T follicular helper cell (primary cell): ENCODE measurements around the gene RNF135.
"Not testable (repeated sequence)": the region's sequence is repeated elsewhere in the genome, so short reads cannot be mapped to it uniquely, and the experiment has no call there.

ENCODE experiments used
- DNase-seq: peaks from one replicate; pipeline ENCODE4 v3.0.0-alpha.2; 2020; ENCODE audit warnings: low read depth

RNF135 gene

GRCh38 chr17:30954046-30954830 is 16.6 kb upstream of the RNF135 start:
- no peak for DNase-seq

- no peak for DNase-seq
Observed at GRCh38 chr17:30956764-30957374, 14.0 kb upstream of the RNF135 start.

GRCh38 chr17:30957741-30958140 is 13.1 kb upstream of the RNF135 start:
- no peak for DNase-seq

GRCh38 chr17:30958187-30958586 is 12.7 kb upstream of the RNF135 start:
- DNase-seq, result no peak

- peak; percentile 7 for DNase-seq
Observed at GRCh38 chr17:30961209-30962188, 9.3 kb upstream of the RNF135 start.

GRCh38 chr17:30964312-30964711 is 6.5 kb upstream of the RNF135 start:
- DNase-seq, result not testable (repeated sequence)

GRCh38 chr17:30964876-30965275 is 6.0 kb upstream of the RNF135 start:
- DNase-seq, result no peak

- no peak for DNase-seq
Observed at GRCh38 chr17:30965686-30966085, 5.2 kb upstream of the RNF135 start.

- DNase-seq, result not testable (repeated sequence)
Observed at GRCh38 chr17:30967911-30968310, 2.9 kb upstream of the RNF135 start.

- no peak for DNase-seq
Observed at GRCh38 chr17:30969989-30970830, 629 bp upstream of the RNF135 start.

- DNase-seq, result no peak
Observed at GRCh38 chr17:30975042-30975820, 4.4 kb downstream of the RNF135 start.

GRCh38 chr17:30979919-30980318 is 9.1 kb downstream of the RNF135 start:
- not testable (repeated sequence) for DNase-seq

- DNase-seq, result no peak
Observed at GRCh38 chr17:30981531-30982519, 11.0 kb downstream of the RNF135 start.

GRCh38 chr17:30982855-30983254 is 12.0 kb downstream of the RNF135 start:
- no peak for DNase-seq

GRCh38 chr17:30990458-30990857 is 19.6 kb downstream of the RNF135 start:
- no peak for DNase-seq

GRCh38 chr17:30992551-30992950 is 21.7 kb downstream of the RNF135 start:
- no peak for DNase-seq

GRCh38 chr17:30995347-30995746 is 24.5 kb downstream of the RNF135 start:
- DNase-seq, result no peak

- no peak for DNase-seq
Observed at GRCh38 chr17:30996486-30996885, 25.6 kb downstream of the RNF135 start.

- DNase-seq, result no peak
Observed at GRCh38 chr17:30997270-30997669, 26.4 kb downstream of the RNF135 start.
